GM21825 (cell line): ENCODE data around the gene KRTAP10-8.
"Not testable (repeated sequence)": the region's sequence is repeated elsewhere in the genome, so short reads cannot be mapped to it uniquely, and the experiment has no call there.

Experiments
- ATAC-seq: cut with Tn5 transposase; IDR thresholded peaks from one replicate; pipeline ENCODE4 v1.9.1; 2021; ENCODE audit warnings: mild to moderate bottlenecking, moderate library complexity; ENCODE audit not compliant: unreplicated experiment

The KRTAP10-8 gene

GRCh38 chr21:44598061-44598460 lies 13.8 kb upstream of the KRTAP10-8 start:
- ATAC-seq: no peak

GRCh38 chr21:44599264-44600029 lies 12.4 kb upstream of the KRTAP10-8 start:
- no peak for ATAC-seq

- ATAC-seq: not testable (repeated sequence)
Observed at GRCh38 chr21:44600118-44600978, 11.5 kb upstream of the KRTAP10-8 start, which contains the start of gene KRTAP10-7. TSS of gene KRTAP10-7 (plus strand) at chr21:44600597. CDS start at chr21:44600622, 25 bp downstream.

- not testable (repeated sequence) for ATAC-seq
Observed at GRCh38 chr21:44601091-44601490, 10.8 kb upstream of the KRTAP10-8 start.

GRCh38 chr21:44601596-44602462 lies 10.1 kb upstream of the KRTAP10-8 start:
- ATAC-seq: no peak

GRCh38 chr21:44602463-44602850 lies 9.4 kb upstream of the KRTAP10-8 start:
- no peak for ATAC-seq

- no peak for ATAC-seq
Observed at GRCh38 chr21:44603109-44603875, 8.6 kb upstream of the KRTAP10-8 start.

GRCh38 chr21:44603911-44604310 lies 8.0 kb upstream of the KRTAP10-8 start:
- no peak for ATAC-seq

- no peak for ATAC-seq
Observed at GRCh38 chr21:44606495-44606894, 5.4 kb upstream of the KRTAP10-8 start.

GRCh38 chr21:44609193-44609592 lies 2.7 kb upstream of the KRTAP10-8 start:
- no peak for ATAC-seq

- not testable (repeated sequence) for ATAC-seq
Observed at GRCh38 chr21:44610157-44610843, 1.6 kb upstream of the KRTAP10-8 start.

GRCh38 chr21:44611551-44611950 lies 328 bp upstream of the KRTAP10-8 start:
- no peak for ATAC-seq

GRCh38 chr21:44612669-44613229 lies 870 bp downstream of the KRTAP10-8 start:
- no peak for ATAC-seq

- ATAC-seq: no peak
Observed at GRCh38 chr21:44613386-44614155, 1.7 kb downstream of the KRTAP10-8 start.

GRCh38 chr21:44614161-44614631 lies 2.3 kb downstream of the KRTAP10-8 start:
- ATAC-seq: no peak

- no peak for ATAC-seq
Observed at GRCh38 chr21:44614961-44615391, 3.1 kb downstream of the KRTAP10-8 start.

GRCh38 chr21:44615466-44615865 lies 3.6 kb downstream of the KRTAP10-8 start:
- no peak for ATAC-seq

- no peak for ATAC-seq
Observed at GRCh38 chr21:44615911-44616590, 4.2 kb downstream of the KRTAP10-8 start.
